ENCODE results near the gene COL23A1. TPM values are rescaled to one million over a fixed set of nuclear protein-coding genes. Genes with fewer than 3 reads are reported as not detected.
A peak's percentile ranks its signal among the peaks of the same experiment; 100 is the strongest.

COL23A1 gene
- total RNA-seq, 2 donors from 2014 or later, result 0.17 to 0.19 TPM

- Mint-ChIP-seq H3K36me3 (no peaks in the 10 kb centered on the region), H3K4me3 (no peak overlapping the region), H3K27me3 (peaks cover 15 to 18% of the 10 kb centered on the region in 2 donors), H3K9me3 (no peaks in the 10 kb centered on the region), H3K27ac (no peak overlapping the region), H3K4me1 (ENCODE audit: low read depth in 2 of 2) (no peaks in the 10 kb centered on the region)
- ATAC-seq (no peak), DNase-seq (ENCODE audit: low spot score) (no peak)
Observed at GRCh38 chr5:178557416-178557815, 32.8 kb downstream of the COL23A1 start.

DNA sequence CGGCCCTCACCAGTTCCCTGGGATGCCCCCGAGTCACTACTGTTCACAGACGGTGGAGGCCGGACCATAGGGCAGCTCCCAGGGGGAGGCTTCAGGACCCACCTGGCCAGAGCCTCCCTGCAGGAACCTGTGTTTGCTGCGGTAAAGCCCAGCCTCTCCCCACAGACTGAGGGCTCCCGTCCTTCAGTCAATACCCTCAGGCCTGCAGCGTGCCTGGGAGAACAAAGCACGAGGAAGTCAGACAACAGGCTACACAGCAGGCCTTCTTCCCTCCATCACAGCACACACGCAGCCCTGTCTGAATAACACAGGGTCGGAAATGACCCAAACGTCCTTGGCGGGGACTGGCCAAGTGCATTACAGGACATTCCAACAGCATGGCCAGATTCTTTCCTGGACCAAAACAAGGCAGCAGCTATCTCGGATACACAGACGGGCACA, 34.4 kb downstream of the COL23A1 start:
- H3K4me1 Mint-ChIP-seq (ENCODE audit: low read depth in 2 of 2), result no peaks in the 10 kb centered on the region
- no peak overlapping the region for H3K27ac Mint-ChIP-seq
- H3K27me3 Mint-ChIP-seq, result peaks cover 16 to 25% of the 10 kb centered on the region in 2 donors
- no peak overlapping the region for H3K4me3 Mint-ChIP-seq
- H3K36me3 Mint-ChIP-seq, result no peaks in the 10 kb centered on the region
- ATAC-seq, result peak in 1 of 2 donors; percentile 36
- no peak for DNase-seq (ENCODE audit: low spot score)
- H3K9me3 Mint-ChIP-seq, result no peaks in the 10 kb centered on the region

GRCh38 chr5:178555005-178555404, 35.2 kb downstream of the COL23A1 start:
- ATAC-seq, result no peak

DNA sequence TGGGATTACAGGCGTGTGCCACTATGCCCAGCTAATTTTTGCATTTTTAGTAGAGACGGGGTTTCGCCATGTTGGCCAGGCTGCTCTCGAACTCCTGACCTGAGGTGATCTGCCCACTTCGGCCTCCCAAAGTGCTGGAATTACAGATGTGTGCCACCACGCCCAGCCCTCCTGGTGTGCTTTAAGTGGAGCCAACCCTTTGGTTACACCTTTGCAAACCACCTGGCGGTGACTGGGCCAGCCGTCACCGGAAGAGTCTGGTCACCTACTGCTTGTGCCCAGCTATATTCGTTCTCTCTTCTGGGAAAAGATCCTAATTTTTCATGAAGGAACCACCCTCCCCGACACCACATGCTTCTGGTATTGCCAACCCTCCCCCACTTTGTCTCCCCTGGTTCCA, 35.9 kb downstream of the COL23A1 start:
- Mint-ChIP-seq H3K36me3 (no peaks in the 10 kb centered on the region), H3K4me3 (no peak overlapping the region), H3K27me3 (peaks cover 9 to 24% of the 10 kb centered on the region in 2 donors), H3K4me1 (ENCODE audit: low read depth in 2 of 2) (no peaks in the 10 kb centered on the region), H3K27ac (no peak overlapping the region), H3K9me3 (no peaks in the 10 kb centered on the region)
- no peak for DNase-seq (ENCODE audit: low spot score)
- no peak for ATAC-seq

More at GRCh38 chr5:178555005-178555404, 35.2 kb downstream of the COL23A1 start:
- no peak for DNase-seq (ENCODE audit: low spot score)
- no peaks in the 10 kb centered on the region for H3K36me3 Mint-ChIP-seq
- no peak overlapping the region for H3K27ac Mint-ChIP-seq
- H3K9me3 Mint-ChIP-seq, result no peaks in the 10 kb centered on the region
- H3K4me3 Mint-ChIP-seq, result no peak overlapping the region
- H3K4me1 Mint-ChIP-seq (ENCODE audit: low read depth in 2 of 2), result no peaks in the 10 kb centered on the region
- peaks cover 13 to 25% of the 10 kb centered on the region in 2 donors for H3K27me3 Mint-ChIP-seq

- Mint-ChIP-seq H3K27ac (no peak overlapping the region), H3K4me3 (no peak overlapping the region), H3K9me3 (no peaks in the 10 kb centered on the region), H3K27me3 (peaks cover 6 to 20% of the 10 kb centered on the region in 2 donors), H3K4me1 (ENCODE audit: low read depth in 2 of 2) (peaks cover 0 to under 1% of the 10 kb centered on the region in 2 donors), H3K36me3 (no peaks in the 10 kb centered on the region)
- no peak for DNase-seq (ENCODE audit: low spot score)
- no peak for ATAC-seq
Observed at GRCh38 chr5:178553517-178553916, 36.7 kb downstream of the COL23A1 start.

GRCh38 chr5:178551468-178551867, 38.7 kb downstream of the COL23A1 start:
- no peaks in the 10 kb centered on the region for H3K36me3 Mint-ChIP-seq
- peaks cover 6 to 20% of the 10 kb centered on the region in 2 donors for H3K27me3 Mint-ChIP-seq
- peaks cover 0 to 4% of the 10 kb centered on the region in 2 donors for H3K4me1 Mint-ChIP-seq (ENCODE audit: low read depth in 2 of 2)
- no peak overlapping the region for H3K4me3 Mint-ChIP-seq
- H3K9me3 Mint-ChIP-seq, result no peaks in the 10 kb centered on the region
- DNase-seq (ENCODE audit: low spot score) (no peak), ATAC-seq (no peak)
- H3K27ac Mint-ChIP-seq, result no peak overlapping the region

DNA sequence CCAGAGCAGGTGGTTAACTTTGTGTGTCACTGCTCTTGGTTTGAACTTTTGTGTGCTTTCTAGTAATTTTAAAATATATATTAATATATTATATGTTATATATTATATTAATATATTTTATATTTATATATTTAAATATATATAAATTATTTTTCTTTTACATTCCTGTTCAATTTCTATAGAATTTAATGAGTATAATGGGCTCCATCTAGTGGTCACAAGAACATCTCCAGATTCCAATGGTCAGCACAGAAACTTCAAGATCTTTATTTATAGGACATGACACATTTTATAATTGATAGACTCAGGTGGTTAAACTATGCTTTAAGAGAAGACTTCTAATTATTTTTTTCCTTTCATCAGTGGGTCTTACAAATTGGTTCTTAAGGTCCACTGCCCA, 39.1 kb downstream of the COL23A1 start:
- no peak for DNase-seq (ENCODE audit: low spot score)
- H3K9me3 Mint-ChIP-seq, result no peaks in the 10 kb centered on the region
- H3K27me3 Mint-ChIP-seq, result peaks cover 6 to 20% of the 10 kb centered on the region in 2 donors
- H3K4me1 Mint-ChIP-seq (ENCODE audit: low read depth in 2 of 2), result peaks cover 0 to 4% of the 10 kb centered on the region in 2 donors
- no peak overlapping the region for H3K27ac Mint-ChIP-seq
- H3K36me3 Mint-ChIP-seq, result no peaks in the 10 kb centered on the region
- H3K4me3 Mint-ChIP-seq, result no peak overlapping the region
- ATAC-seq, result no peak

GRCh38 chr5:178548746-178549145, 41.4 kb downstream of the COL23A1 start:
- Mint-ChIP-seq H3K36me3 (no peaks in the 10 kb centered on the region), H3K4me1 (ENCODE audit: low read depth in 2 of 2) (peaks cover 0 to 4% of the 10 kb centered on the region in 2 donors), H3K4me3 (no peak overlapping the region), H3K27ac (no peak overlapping the region), H3K27me3 (peaks cover 4 to 11% of the 10 kb centered on the region in 2 donors), H3K9me3 (no peaks in the 10 kb centered on the region)
- ATAC-seq (no peak), DNase-seq (ENCODE audit: low spot score) (no peak)

DNA sequence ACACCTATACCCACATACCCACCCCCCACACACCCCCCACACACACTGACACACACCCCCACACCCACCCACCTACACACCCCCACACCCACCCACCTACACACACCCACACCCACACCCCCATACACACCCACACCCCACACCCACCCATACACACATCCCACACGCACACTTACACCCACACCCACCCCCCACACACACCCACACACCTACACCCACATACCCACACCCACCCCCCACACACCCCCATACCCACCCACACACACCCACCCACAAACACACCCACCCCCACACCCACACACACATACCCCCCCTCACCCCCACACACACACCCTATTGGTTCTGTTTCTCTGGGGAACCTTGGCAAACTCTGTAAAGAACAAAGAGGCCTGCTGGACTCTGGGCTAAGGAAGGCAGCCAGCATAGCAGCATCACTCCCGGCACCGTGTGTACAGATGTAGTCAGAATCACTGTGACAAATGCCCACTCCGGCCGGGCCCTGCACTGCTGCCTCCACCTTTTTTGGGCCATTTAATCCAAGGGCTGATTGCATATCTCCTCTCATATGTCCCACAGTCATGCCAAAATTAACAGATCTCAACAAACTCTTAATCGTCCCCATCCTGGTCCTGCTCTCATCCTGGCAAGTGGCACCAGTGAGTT, 42.3 kb downstream of the COL23A1 start:
- ATAC-seq (no peak), DNase-seq (ENCODE audit: low spot score) (no peak)
- H3K36me3 Mint-ChIP-seq, result no peaks in the 10 kb centered on the region
- no peaks in the 10 kb centered on the region for H3K9me3 Mint-ChIP-seq
- no peak overlapping the region for H3K27ac Mint-ChIP-seq
- H3K4me1 Mint-ChIP-seq (ENCODE audit: low read depth in 2 of 2), result peaks cover 0 to 4% of the 10 kb centered on the region in 2 donors
- H3K4me3 Mint-ChIP-seq, result no peak overlapping the region
- peaks cover 4 to 7% of the 10 kb centered on the region in 2 donors for H3K27me3 Mint-ChIP-seq

GRCh38 chr5:178547052-178547666, 43.0 kb downstream of the COL23A1 start:
- Mint-ChIP-seq H3K27ac (no peak overlapping the region), H3K27me3 (peaks cover 5 to 6% of the 10 kb centered on the region in 2 donors), H3K9me3 (no peaks in the 10 kb centered on the region), H3K4me1 (ENCODE audit: low read depth in 2 of 2) (peaks cover 0 to 4% of the 10 kb centered on the region in 2 donors), H3K36me3 (no peaks in the 10 kb centered on the region), H3K4me3 (no peak overlapping the region)
- ATAC-seq, result no peak
- no peak for DNase-seq (ENCODE audit: low spot score)

GRCh38 chr5:178546675-178547033, 43.5 kb downstream of the COL23A1 start:
- Mint-ChIP-seq H3K36me3 (no peaks in the 10 kb centered on the region), H3K9me3 (no peaks in the 10 kb centered on the region), H3K4me3 (no peak overlapping the region), H3K4me1 (ENCODE audit: low read depth in 2 of 2) (peaks cover 0 to 4% of the 10 kb centered on the region in 2 donors), H3K27me3 (peaks cover under 1 to 2% of the 10 kb centered on the region in 2 donors), H3K27ac (no peak overlapping the region)
- ATAC-seq (no peak), DNase-seq (ENCODE audit: low spot score) (no peak)

- H3K27me3 Mint-ChIP-seq, result peaks cover 0 to 2% of the 10 kb centered on the region in 2 donors
- H3K4me3 Mint-ChIP-seq, result no peak overlapping the region
- H3K36me3 Mint-ChIP-seq, result no peaks in the 10 kb centered on the region
- H3K27ac Mint-ChIP-seq, result no peak overlapping the region
- DNase-seq (ENCODE audit: low spot score) (no peak), ATAC-seq (no peak)
- H3K9me3 Mint-ChIP-seq, result no peaks in the 10 kb centered on the region
- H3K4me1 Mint-ChIP-seq (ENCODE audit: low read depth in 2 of 2), result peaks cover 0 to 4% of the 10 kb centered on the region in 2 donors
Observed at GRCh38 chr5:178545941-178546674, 44.1 kb downstream of the COL23A1 start.

GRCh38 chr5:178545176-178545575, 45.0 kb downstream of the COL23A1 start:
- no peak for ATAC-seq
- H3K9me3 Mint-ChIP-seq, result no peaks in the 10 kb centered on the region
- H3K27ac Mint-ChIP-seq, result no peak overlapping the region
- no peak for DNase-seq (ENCODE audit: low spot score)
- peaks cover 0 to 4% of the 10 kb centered on the region in 2 donors for H3K4me1 Mint-ChIP-seq (ENCODE audit: low read depth in 2 of 2)
- no peak overlapping the region for H3K4me3 Mint-ChIP-seq
- H3K36me3 Mint-ChIP-seq, result no peaks in the 10 kb centered on the region
- peaks cover 0 to 2% of the 10 kb centered on the region in 2 donors for H3K27me3 Mint-ChIP-seq
